RWPE1 (cell line): ENCODE measurements around the gene UTP3.
"Not testable (repeated sequence)": the region's sequence is repeated elsewhere in the genome, so short reads cannot be mapped to it uniquely, and the experiment has no call there.

Experiments
- CTCF ChIA-PET: fragments of 350-600 bp; sonication (Branson Sonifier 250); formaldehyde crosslinking; extraction: SDS; loops from one replicate; lab custom pipeline; 2021; lab: Yijun Ruan, JAX
- POLR2A ChIA-PET: fragments of 400-600 bp; formaldehyde crosslinking; extraction: SDS; loops from one replicate; lab custom pipeline; 2020; ENCODE audit warnings: antibody characterized with exemption; ENCODE audit not compliant: low non-redundant PET; lab: Yijun Ruan, JAX
- DNase-seq: peaks from one replicate; pipeline ENCODE4 v3.0.0; 2012; ENCODE audit warnings: low spot score
- H3K27ac ChIP-seq: fragments of 450-650 bp; 2 replicates; pipeline ENCODE4 v1.5.1; 2017
- TF ChIP-seq, protein P1 (sequence below): fragments of 450-650 bp; conservative IDR thresholded peaks from 2 replicates; pipeline ENCODE4 v1.5.1; 2017; ENCODE audit warnings: low read depth, mild to moderate bottlenecking

Gene UTP3

DNA sequence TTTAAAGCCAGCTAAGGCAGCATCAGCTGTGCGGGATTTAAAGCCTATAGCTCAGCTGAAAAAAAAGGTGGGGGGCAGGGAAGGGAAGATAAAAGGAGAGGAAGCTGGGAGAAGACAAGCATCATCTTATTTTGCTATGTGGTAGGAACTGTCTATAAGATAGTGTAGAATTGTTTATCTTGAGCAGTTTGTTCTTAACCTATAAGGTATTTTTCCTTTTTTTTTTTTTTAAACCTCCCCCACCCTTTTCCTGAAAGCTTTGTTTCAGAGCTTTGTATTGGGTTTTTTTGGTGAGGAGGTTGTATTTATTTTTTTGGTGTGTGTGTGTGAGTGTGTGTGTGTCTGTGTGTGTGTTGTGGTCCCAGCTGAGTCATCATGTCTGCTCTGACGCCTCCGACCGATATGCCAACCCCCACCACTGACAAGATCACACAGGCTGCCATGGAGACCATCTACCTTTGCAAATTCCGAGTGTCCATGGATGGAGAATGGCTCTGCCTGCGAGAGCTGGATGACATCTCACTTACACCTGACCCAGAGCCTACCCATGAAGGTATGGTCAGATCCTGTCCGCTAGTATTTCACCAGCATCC lies 34.0 kb downstream of the UTP3 start:
- ChIA-PET CTCF (interaction anchor here (0.6 to 0.8 kb wide), 3 partner anchors 13 to 121 kb away, joined by 3 read pairs; no protein-coding TSS in a partner anchor), POLR2A (no interaction called here)
- TF ChIP-seq, protein P1, sequence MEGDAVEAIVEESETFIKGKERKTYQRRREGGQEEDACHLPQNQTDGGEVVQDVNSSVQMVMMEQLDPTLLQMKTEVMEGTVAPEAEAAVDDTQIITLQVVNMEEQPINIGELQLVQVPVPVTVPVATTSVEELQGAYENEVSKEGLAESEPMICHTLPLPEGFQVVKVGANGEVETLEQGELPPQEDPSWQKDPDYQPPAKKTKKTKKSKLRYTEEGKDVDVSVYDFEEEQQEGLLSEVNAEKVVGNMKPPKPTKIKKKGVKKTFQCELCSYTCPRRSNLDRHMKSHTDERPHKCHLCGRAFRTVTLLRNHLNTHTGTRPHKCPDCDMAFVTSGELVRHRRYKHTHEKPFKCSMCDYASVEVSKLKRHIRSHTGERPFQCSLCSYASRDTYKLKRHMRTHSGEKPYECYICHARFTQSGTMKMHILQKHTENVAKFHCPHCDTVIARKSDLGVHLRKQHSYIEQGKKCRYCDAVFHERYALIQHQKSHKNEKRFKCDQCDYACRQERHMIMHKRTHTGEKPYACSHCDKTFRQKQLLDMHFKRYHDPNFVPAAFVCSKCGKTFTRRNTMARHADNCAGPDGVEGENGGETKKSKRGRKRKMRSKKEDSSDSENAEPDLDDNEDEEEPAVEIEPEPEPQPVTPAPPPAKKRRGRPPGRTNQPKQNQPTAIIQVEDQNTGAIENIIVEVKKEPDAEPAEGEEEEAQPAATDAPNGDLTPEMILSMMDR: no peak
- H3K27ac ChIP-seq: no peak overlapping the region
- DNase-seq: no peak

DNA sequence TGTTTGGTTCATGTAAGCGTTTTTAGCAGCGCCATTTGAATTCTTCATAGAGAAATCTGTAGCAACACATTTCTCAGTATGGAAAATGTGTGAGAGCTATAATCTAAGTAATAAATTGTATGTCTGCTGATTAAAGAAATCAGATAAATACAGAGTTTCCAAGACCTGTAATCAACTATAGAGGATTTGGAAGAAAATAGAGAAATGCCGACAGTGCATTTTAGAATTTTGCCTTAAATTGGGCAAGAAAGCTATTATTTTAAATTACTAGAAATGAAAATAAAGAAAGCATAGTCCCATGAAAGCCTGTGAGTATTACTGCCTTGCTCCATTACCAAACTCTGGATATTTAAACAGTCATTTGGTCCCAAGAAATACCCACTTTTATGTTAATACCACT lies 36.1 kb downstream of the UTP3 start:
- DNase-seq: no peak
- ChIA-PET CTCF (no interaction called here), POLR2A (no interaction called here)
- TF ChIP-seq, protein P1: no peak
- no peak overlapping the region for H3K27ac ChIP-seq

DNA sequence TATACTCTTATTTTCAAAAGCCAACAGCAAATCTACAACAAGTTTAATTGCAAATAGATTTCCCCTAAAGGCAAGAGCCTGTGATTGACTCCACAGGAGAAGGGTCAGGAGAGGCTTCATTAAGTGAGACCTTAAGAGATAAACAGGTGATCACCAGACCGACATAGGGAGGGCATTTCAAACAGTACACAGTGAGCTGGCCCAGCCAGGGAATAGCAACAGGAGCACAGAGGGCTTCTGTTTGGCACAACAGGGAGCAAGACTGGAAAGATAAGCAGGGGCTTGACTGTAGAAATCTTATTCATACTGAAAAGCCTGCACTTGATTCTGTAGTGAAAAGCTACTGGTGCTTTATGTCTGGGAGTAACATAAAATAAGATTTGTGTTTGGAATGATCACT lies 37.3 kb downstream of the UTP3 start:
- TF ChIP-seq, protein P1: no peak
- no peak overlapping the region for H3K27ac ChIP-seq
- CTCF ChIA-PET: no interaction called here
- POLR2A ChIA-PET: no interaction called here
- no peak for DNase-seq

DNA sequence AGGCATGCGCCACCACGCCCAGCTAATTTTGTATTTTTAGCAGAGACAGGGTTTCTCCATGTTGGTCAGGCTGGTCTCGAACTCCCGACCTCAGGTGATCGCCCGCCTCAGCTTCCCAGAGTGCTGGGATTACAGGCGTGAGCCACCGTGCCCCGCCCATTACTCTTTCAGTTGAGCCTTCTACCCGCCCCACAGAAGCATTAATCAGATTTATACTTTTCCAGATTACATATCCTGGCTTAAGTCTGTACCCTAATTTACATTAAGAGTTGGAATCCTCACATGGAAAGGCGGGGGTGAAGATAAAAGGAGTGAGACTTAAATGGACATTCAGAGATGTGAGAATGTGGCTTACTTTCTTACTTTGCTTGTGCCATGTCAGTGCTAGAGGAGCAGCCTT lies 38.2 kb downstream of the UTP3 start:
- DNase-seq, POLR2A ChIA-PET, CTCF ChIA-PET, H3K27ac ChIP-seq: not testable (repeated sequence)

DNA sequence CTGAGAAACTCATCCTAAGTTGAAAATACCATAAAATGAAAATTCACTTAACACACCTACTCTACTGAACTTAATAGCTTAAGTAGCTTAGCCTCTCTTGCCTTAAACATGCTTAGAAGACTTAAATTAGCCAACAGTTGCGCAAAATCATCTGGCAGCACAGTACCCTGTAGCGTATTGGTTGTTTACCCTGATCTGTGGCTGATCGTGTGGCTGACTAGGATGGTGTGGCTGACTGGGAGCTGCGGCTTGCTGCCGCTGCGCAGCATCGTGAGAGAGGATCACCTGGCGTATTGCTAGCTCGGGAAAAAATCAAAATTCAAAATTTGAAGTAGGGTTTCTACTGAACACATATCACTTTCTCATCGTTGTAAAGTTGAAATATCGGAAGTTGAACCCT lies 39.8 kb downstream of the UTP3 start:
- TF ChIP-seq, protein P1: no peak
- POLR2A ChIA-PET: no interaction called here
- no peak overlapping the region for H3K27ac ChIP-seq
- no peak for DNase-seq
- CTCF ChIA-PET: interaction anchor here (0.7 kb wide), 1 partner anchor 144 kb away, joined by 4 read pairs; no protein-coding TSS in a partner anchor

DNA sequence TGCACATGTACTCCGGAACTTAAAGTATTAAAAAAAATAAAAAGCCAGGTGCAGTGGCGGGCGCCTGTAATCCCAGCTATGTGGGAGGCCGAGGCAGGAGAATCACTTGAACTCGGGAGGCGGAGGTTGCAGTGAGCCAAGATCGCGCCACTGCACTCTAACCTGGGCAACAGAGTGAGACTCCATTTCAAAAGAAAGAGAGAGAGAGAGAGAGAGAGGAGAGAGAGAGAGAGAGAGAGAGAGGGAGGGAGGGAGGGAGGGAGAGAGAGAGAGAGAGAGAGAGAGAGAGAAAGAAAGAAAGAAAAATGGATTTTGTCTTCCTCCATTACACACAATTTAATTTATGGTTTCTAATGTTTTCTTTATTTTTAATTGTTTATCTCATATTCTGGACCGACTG lies 44.5 kb downstream of the UTP3 start:
- POLR2A ChIA-PET, H3K27ac ChIP-seq, DNase-seq: not testable (repeated sequence)
- CTCF ChIA-PET: interaction anchor here (0.7 kb wide), 1 partner anchor 527 kb away, joined by 3 read pairs; no protein-coding TSS in a partner anchor

DNA sequence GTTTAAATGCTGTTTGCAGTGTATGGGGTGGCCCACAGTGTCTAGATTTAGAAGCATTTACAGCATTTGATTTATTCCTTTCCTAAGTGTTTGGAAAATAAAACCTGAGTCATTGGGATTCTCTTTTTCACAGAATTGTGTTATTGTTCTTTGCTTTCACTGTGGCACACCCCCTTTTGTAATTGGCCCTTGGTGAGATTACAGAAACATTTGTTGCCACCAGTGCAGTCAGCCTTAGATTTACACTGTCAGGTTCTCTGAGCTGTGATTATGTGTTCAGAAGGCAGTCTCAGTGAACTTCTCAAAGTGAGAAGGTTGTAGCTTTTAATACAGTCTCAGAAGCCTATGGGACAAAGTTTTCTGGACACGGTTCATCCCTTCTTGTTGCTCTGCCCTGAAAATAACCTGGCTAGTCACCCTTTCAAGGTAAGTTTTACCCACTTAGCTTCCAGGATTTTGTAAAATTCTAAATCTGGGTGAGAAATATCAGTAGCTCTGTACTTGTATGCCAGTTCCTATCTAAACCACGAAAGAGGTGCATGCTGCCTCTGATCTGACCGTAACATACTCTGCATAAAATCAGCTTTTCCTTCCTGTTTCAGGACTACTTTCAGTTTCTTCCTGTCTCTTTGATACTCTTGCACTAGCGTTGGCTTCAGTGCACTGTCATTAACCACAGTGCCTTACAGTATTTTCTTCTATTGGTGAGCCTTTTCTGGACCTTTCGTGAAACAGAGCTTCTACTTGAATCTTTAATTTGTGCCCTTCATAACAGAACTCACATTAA lies 46.0 kb downstream of the UTP3 start:
- POLR2A ChIA-PET: no interaction called here
- TF ChIP-seq, protein P1: no peak

More for the DNA sequence above, 46.0 kb downstream of the UTP3 start:
- no peak overlapping the region for H3K27ac ChIP-seq
- DNase-seq: no peak
- CTCF ChIA-PET: no interaction called here
